Ovary (tissue), 3 donors: Measurements from ENCODE around the gene UBE2H.

Experiments
- EP300 ChIP-seq: sonication (generic); formaldehyde crosslinking; IDR thresholded peaks from one replicate; pipeline ENCODE4 v1.6.1; 2017; ENCODE audit warnings: antibody characterized with exemption
- POLR2A ChIP-seq: fragments of 450-650 bp; IDR thresholded peaks from one replicate; pipeline ENCODE4 v1.6.1; 2017; ENCODE audit warnings: antibody characterized with exemption, mild to moderate bottlenecking, moderate library complexity
- TF ChIP-seq, protein P1 (sequence below), 3 donors: fragments of 450-650 bp in 2 of 3; fragments of 200-600 bp in 1 of 3; IDR thresholded peaks; one replicate each; pipeline versions ENCODE4 v1.5.1 to v1.8.0; 2016 to 2022; ENCODE audit warnings: antibody characterized with exemption in 3 of 3, mild to moderate bottlenecking in 1 of 3
- donor health status: DM: no; HTN: no; CAD: no.

DNA sequence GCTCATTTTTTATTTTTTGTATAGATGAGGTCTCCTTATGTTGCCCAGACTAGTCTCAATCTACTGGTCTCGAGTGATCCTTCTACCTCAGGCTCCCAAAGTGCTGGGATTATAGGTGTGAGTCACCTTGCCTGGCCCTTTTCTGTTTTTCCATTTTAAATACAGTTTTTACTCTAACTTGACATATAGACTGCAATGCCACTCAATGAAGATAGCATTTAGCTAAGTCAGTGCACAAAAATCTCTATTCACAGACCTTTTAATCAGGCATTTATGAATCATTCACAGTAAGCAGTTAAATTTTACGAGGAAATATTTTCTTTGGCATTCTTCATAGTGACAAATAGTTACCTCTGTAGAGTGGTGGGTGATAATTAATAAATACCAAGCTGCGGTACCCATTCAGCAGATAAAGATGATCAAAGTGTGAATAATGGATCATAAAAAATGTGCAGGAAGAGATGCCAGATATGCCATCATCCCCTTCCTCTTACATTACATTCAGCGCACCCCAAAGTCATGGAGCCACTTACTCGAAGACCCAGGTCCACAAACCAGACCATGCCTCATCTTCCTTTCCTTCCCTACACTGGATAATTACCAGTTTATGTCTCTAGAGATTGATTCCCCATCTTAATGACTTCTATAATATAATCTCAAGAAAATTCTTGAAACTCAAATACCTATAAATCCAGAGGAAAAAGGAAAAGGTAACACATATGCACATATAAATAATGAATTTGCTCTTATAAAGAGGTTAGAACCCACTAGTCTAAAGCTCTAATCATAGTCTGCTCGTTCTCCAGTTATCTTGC lies 56.0 kb downstream of the UBE2H start:
- TF ChIP-seq, protein P1, sequence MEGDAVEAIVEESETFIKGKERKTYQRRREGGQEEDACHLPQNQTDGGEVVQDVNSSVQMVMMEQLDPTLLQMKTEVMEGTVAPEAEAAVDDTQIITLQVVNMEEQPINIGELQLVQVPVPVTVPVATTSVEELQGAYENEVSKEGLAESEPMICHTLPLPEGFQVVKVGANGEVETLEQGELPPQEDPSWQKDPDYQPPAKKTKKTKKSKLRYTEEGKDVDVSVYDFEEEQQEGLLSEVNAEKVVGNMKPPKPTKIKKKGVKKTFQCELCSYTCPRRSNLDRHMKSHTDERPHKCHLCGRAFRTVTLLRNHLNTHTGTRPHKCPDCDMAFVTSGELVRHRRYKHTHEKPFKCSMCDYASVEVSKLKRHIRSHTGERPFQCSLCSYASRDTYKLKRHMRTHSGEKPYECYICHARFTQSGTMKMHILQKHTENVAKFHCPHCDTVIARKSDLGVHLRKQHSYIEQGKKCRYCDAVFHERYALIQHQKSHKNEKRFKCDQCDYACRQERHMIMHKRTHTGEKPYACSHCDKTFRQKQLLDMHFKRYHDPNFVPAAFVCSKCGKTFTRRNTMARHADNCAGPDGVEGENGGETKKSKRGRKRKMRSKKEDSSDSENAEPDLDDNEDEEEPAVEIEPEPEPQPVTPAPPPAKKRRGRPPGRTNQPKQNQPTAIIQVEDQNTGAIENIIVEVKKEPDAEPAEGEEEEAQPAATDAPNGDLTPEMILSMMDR (IDR thresholded peaks at IDR 0.05): no peak
- TF ChIP-seq EP300 (no peak), POLR2A (no peak)
